Endometrial microvascular endothelial cells (primary cell): Measurements from ENCODE around the gene SYTL3. TPM values are rescaled to one million over a fixed set of nuclear protein-coding genes. Genes with fewer than 3 reads are reported as not detected.
"Not testable (repeated sequence)": the region's sequence is repeated elsewhere in the genome, so short reads cannot be mapped to it uniquely, and the experiment has no call there.

Source experiments
- in situ Hi-C: cut with HindIII; loops from 2 replicates; pipeline ENCODE4 v1.10.0; 2017; ENCODE audit warnings: low sequenced_read_pairs, low pct_unique_long_range_greater_than_20kb; ENCODE audit errors: inconsistent ontology term
- total RNA-seq: library from RNA; depleted of rRNA; stranded (reverse); fragments of >200 nt; gene quantifications from one replicate; pipeline ENCODE4 v1.2.3, GENCODE V29; 2015; ENCODE audit errors: inconsistent ontology term

SYTL3 gene
- total RNA-seq, 1 donor from 2014 or later, result 7.3 TPM

DNA sequence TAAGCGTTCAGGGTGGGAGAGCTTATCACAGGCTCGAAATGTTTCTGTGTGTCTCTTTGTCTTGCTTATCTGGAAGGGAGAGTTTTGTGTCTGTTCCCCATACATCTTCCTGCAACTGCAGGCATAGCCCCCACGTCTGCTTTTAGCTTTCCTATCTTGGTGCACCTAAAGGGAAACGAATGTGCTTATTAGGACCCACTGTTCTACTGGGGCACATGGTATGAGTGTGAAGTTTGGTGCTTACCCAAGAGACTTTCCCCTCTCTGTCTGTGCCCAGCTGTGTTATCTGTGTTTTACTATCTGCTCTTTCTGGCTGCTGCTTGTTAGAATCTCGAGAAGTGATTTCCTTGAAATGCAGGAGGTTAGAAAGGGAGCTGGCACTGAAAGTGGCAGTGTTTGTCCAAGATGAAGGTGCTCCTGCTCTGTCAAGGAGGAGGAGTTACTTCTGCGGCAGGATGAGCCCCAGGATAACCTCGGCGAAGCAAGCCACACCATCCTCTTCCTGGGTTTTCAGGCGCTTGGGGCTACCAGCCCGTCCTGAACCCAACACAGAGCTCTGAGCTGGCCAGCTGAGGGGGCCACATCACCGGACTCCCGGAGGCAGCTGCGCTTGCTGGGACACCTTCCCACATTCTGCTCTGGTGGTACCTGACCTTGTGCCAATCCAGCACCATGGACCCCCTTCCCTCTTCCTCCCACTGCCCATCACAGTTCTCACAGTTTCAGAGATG, 28.7 kb upstream of the SYTL3 start:
- in situ Hi-C loops, result no loop called here

DNA sequence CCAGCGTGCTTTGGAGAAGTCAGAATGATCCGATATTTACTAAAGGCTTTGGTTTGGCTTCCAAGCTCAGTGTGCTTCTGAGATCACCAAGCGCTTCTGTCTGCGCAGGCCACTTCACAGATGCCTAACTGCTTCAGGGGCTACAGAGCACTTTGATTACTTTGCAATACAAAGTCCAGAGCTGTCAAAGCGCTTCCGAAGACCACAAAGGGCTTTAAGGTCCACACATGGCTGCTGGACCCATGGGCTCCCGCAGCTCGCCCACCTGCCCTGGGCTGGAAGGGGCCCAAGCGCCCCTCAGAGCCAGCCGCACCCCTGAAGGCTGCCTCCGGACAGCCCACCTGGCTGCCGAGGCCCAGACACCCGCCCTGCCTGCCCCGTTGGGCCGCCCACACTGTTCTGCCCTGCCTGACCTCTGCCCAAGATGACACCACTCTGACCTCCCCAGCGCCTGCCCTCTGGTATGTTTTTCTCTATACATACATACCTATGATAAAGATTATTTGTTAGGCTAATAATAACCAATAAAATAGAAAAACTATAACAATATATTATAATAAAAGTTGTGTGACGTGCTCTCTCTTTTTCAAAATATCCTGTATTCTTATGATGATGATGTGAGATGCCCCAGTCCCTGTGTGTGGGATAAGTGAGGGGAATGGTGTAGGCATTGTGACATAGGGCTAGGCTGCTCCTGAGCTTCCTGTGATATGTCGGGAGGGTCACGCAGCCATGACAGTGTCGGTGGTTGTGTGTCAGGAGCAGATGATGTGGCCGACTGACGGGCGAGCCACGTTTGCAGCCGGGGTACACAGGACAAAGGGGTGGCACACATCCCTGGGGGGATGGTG, 27.9 kb upstream of the SYTL3 start:
- in situ Hi-C loops, result no loop called here

DNA sequence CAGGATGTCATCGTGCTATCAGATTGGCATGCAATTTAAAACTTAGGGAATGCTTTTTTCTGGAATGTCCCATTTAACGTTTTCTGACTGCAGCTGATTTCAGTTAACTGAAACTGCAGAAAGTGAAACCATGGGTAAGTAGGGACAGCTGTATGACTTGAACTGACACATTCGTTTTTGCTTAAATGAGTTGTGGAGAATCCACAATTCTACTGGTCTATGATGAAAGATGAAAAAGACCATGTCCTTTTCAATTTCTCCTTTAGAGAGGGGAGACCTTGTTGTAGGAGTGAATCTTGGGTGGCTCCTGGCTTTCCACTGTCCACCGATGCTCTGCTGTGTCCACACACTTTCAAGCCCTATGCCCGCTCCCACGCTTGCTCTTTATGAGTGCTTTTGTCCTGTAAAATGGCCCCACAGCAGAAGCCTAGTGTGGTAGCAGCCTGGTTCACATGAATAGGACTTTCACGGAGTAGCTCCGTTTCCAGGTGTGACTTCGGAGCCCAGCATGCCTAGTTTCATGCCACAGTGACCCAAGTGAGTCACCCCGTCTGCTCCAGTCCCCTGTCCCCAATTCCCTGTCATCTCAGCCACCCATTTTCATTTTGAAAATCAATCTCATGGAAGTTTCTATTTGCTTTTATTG, 27.2 kb upstream of the SYTL3 start:
- in situ Hi-C loops, result no loop called here

DNA sequence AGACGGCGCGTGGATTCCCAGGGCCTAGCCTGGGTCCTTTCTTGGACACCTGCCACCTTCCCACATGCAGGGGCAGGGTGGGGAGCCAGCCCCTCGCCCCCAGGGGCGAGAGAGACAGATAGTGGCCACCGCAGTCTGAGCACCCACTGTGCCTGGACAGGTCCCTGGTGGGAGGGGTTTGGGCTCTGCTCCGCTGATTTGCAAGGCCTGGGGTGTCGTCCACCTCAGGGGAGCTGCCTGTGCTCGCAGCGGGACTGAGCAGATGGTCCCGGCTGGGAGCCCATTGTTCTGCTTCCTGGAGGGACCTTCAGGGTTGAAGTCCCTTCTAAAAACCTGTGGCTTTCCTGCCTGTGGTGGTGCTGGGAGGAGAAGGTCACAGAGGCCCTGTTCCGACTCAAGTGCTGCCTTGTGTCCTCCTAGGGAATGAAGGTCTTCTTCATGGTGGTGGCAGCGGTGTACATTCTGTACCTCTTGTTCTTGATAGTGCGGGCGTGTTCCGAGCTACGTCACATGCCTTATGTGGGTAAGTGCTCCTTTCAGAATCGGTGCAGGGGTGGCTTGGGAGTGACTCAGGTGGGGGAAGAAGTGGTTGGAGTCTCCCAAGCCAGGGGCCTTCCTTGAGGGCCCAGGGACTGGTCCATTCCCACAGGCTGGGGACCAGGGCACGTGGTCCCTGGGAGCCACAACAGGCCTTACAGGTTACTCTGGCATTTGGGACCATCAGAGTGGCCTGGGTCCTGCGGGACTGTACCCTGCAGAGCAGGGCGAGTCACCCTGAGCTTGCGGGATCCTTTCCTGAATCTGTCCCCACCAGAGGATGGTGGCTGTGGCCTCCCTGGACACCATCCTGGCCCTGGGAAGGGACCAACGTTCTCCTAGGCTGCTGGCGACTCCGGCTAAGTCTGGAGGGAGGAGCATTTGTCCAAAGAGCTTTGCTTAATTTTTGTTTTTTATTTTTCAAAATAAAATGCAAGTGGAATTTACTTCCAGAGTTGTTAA, 24.9 kb upstream of the SYTL3 start:
- in situ Hi-C loops, result no loop called here

DNA sequence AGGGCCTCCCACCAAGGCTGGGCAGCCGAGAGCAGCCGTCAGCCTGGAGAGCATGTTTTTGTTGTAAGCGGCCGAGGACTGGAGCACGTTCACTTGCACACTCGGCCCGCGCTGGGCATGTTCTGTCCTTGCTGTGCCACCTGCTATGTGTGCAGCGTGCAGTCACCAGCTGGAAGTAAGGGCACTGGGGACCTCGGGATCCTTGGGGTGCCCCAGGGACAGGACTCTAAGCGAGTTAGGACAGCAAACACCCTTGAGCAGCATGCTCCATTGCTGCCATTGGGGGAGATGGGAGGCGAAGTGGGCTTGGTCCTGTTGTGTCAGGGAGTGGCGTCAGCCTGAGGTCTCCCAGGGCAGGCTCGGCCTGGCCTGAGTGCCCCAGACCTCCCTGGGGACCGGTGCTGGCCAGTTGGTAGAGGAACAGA, 24.0 kb upstream of the SYTL3 start:
- in situ Hi-C loops, result no loop called here

DNA sequence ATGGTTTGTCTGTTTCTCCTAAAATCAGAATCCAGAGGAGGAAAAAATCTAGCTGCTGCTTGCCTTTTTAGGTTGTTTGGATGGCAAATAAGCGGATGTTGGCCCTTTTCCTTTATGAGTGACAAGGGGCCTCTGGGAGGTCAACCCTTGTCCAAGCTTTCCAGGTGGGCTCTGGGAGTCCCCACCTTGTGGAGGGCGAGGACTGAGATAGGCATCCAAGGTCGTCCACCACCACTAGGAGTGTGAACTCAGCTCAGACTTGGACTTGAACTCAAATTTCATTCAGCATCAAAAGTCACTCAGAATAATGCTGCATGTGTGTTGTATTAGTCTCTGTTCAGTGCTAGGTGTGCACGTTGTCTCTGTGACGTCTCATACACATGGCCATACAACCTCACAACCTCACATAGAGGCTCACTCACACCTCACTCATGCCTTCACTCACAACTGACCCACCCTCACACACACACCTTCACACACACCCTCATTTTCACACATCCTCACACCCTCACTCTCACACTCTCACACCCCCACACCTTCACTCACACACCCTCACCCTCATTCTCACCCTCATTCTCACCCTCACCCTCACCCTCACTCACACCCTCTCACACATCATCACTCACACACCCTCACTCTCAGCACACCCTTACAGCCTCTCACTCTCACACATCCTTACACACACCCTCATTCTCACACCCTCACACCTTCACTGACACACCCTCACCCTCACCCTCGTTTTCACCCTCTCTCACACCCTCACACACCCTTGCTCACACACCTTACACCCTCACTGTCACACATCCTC, 23.3 kb upstream of the SYTL3 start:
- in situ Hi-C loops, result no loop called here

DNA sequence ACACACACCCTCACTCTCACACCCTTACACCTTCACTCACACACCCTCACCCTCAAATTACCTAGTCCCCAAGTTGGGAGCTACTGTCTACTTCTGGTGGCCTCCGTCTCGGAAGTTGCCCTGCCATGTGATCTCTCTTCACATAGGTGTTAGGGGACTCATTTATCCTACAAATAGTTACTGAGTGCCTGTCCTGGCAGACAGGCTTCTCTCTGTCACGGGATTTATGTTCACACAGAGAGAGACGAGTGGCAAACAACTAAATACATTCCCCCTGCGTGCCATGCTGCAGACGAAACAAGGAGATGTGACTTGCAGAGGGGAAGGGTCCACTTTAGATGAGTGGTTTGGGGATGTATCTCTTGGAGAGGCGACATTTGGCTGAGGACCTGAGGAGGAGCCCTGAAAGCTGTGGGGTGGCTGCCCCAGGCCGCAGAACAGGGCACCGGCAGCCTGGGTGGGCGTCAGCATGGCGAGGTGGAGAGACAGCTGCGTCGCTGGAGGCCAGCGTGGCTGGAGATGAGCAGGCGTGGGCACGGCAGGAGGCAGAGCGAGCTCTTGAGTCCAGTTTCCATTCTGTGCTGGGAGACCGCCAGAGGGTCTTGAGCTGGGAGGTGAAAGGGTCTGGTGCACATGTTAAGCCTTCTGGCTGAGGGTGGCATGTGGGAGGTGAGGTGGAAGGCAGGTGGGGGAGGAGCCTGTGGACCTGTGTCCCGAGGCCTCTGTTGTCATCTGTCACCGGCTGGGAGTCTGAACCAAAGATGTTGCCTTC, 22.5 kb upstream of the SYTL3 start:
- in situ Hi-C loops, result no loop called here

DNA sequence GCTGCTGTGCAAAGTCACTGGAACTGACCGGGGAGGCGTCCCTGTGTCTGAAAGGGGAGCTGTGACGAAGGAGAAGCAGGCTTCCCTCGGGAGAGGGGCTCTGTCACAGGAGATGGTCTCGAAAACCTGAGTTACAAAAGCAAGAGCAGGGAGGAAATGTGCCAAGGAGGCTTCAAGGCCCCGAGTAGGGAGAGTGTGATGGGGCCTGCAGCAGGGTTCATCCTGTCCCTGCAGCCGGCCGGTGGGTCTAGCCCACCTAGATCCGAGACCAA, 22.0 kb upstream of the SYTL3 start:
- in situ Hi-C loops, result no loop called here

DNA sequence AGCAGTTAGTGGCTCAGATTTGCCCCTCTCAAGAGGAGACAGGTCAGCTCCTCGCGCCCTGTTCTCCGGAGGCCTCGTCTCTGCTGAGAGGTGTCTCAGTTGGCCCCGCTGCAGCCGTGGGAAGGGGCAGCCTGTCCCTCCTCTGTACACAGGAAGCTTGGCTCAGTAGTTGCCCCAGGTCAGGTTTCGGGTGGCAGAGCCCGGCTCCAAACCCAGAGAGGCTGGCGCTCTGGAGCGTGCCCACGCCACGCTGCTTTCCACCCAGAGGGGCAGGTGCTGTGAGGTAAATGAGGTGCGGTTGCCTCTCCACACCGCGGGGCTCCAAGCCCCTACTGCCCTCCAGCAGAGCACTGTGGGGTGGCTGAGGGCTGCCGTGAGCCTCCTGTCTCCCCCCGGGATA, 21.3 kb upstream of the SYTL3 start:
- in situ Hi-C loops, result no loop called here

DNA sequence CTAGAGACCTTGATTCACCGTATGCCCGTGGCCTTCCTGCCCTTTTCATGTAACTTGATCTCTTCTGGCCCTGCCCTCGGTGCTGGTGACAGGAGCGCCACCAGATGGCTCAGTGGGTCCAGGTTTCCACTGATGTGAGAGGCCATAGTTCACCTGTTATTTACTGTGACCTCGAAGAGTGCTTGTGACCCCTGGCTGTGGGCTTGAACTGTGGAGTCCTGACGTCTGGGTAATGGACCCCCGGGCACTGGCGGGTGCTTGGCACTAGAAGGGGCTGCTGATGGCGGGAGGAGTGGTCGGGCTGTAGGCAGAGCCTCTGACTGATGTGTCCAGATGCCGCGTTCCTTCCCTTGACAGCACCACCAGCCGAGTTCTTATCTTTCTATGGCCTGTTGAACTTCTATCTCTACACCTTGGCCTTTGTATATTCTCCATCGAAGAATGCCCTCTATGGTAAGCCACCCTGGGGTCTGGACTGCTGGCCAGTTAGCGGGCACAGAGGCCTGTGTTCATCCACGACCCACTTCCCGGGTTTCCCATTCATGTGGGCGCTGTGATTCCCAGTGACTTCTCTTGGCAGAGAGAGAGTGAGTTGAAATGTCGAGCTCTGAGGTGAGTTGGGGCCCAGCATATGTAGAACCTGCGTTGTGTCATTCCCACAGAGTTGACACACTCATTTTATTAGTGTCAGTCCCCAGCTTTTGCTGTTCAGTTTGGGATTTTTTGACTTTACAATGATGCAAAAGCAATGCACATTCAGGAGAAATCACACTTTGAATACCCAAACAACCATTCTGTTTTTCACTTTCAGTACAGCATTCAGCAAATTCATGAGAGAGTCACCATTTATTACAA, 20.3 kb upstream of the SYTL3 start:
- in situ Hi-C loops, result no loop called here

DNA sequence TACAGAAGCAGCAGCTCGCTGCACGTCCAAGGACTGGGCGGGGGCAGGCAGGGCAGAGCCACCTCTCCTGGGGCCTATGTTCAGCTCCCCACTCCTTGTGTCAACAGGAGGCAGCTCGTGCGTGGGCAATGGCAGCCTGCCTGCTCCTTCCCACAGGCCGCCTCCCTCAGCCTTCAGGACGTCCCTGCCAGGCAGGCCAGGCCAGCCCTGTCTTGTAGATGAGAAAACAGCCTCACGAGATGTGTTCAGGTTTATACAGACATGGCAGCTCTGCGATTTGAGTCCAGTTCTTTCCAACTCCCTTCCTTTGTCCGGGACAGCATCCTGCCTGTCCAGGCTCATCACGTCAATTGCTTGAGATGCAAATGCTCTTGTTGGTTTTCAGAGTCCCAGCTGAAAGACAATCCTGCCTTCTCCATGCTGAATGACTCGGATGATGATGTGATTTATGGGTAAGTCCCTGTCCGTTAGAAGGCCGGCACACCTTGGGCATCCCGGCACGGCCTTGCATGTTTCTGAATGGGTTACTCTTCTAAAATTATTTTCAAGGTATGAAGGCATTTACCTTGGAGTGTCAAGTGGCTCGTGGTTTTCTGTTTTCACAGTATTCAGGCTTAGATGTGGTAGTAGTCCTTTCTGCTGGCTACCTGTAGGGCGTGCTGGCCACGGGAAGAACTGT, 18.8 kb upstream of the SYTL3 start:
- in situ Hi-C loops, result no loop called here

DNA sequence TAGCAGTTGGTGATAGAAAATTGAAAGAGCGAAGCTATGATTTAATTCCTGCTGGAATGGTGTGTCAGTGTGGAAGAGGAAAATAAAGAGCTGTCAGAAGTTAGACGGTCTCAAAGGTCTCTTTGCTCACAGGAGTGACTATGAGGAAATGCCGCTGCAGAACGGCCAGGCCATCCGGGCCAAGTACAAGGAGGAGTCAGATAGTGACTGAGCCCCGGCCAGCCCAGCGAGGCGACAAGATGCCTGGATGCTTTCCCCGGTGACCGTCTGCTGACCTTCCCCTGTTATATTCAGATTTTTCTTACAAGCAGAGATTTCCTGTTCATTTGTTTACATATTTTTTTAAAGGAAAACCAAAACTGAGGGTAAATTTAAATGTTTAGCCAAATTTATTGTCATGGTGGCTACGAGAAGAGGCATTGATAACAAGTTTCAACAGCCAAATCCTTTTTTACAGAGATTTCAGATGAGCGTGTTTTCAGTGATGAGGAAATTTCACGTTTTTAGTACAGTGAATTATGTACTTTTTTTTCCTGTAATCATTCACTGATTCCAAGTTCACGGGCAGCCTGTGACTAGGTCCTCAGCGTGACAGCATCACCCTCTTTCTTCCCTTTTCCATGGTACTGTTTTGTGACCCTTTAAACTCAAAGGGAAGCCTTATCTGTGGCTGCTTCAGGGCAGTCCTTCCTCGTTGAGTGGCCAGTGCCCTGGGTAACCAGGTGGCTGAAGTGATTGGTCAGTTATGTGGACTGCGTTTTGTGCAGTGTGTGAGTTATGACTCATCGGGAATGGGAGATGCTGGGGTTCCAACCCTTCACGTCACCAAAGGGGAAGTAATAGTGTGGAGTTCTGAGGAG, 17.9 kb upstream of the SYTL3 start:
- in situ Hi-C loops, result no loop called here

DNA sequence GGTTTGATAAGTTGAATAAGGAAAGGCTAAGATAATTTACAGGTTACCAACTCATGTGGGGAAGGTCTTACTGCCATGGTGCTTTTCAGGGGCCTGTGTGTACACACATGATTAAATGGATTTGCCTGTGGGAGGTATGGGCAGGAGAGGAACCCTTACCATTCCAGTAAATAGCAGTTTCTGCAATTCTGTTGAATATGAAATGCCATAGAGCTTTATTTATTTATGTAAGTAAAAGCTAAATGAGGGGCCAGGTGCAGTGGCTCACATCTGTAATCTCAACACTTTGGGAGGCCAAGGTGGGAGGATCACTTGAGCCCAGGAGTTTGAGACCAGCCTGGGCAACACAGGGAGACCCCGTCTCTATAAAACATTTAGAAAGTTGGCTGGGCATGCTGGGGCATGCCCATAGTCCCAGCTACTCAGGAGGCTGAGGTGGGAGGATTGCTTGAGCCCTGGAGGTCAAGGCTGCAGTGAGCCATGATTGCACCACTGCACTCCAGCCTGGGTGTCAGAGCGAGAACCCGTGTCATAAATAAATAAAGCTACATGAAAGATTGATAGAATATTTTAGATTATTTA, 17.2 kb upstream of the SYTL3 start:
- in situ Hi-C loops, result not testable (repeated sequence)

DNA sequence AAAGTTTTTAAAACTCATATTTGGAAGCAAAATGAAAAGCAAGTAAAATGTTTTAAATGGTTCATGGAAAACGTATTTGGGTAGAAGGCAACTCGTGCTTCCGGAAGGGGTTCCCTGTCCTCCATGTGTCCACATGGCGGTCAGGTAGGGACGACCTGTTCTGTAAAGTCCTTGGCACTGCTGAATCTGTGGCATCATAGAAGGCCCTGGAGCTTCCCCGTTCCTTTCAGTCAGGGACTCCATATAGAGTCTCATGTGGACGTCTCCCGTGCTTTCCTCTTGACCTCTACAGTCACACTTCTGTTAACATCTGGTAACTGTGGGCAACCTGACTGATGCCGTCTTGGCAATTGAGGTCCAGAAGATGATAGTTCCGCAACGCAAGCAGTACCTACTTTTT, 16.7 kb upstream of the SYTL3 start:
- in situ Hi-C loops, result no loop called here
